Kidney (tissue), 14 donors: ENCODE data around the gene PLEKHG3. TPM values are rescaled to one million over a fixed set of nuclear protein-coding genes. Genes with fewer than 3 reads are reported as not detected.

Experiments used
- DNase-seq, 5 donors: peaks; one replicate each; pipeline ENCODE4 v3.0.0-alpha.2; 2013 to 2020
- FAIRE-seq: peaks from 2 replicates; lab custom pipeline; 2012; peaks lifted over from hg19 to GRCh38; lab: Jason Lieb, UNC
- H3K27ac ChIP-seq, 2 donors: one replicate each; pipeline ENCODE4 v1.7.0; 2013; ENCODE audit warnings: low read depth in 2 of 2, low read length in 2 of 2, inconsistent platforms in 1 of 2
- H3K27me3 ChIP-seq: one replicate; pipeline ENCODE4 v1.7.1; 2013; ENCODE audit warnings: low read length, inconsistent platforms; ENCODE audit not compliant: control insufficient read depth, insufficient read depth
- H3K36me3 ChIP-seq, 3 donors: one replicate each; pipeline versions ENCODE4 v1.7.0 to v1.7.1; 2013; ENCODE audit warnings: low read length in 3 of 3, control low read depth in 1 of 3, inconsistent platforms in 1 of 3; ENCODE audit not compliant: insufficient read depth in 3 of 3, control insufficient read depth in 2 of 3
- H3K4me1 ChIP-seq, 3 donors: one replicate each; pipeline versions ENCODE4 v1.7.0 to v1.7.1; 2013; ENCODE audit warnings: low read length in 3 of 3, inconsistent platforms in 1 of 3, low read depth in 1 of 3; ENCODE audit not compliant: control insufficient read depth in 2 of 3, insufficient read depth in 2 of 3
- H3K4me3 ChIP-seq, 3 donors: one replicate each; pipeline versions ENCODE4 v1.7.0 to v1.8.1; 2013; ENCODE audit warnings: low read length in 3 of 3, control low read depth in 1 of 3, inconsistent platforms in 1 of 3
- H3K9ac ChIP-seq, 3 donors: one replicate each; pipeline versions ENCODE4 v1.7.0 to v1.7.1; 2013; ENCODE audit warnings: low read length in 3 of 3, control low read depth in 1 of 3, inconsistent platforms in 1 of 3
- H3K9me3 ChIP-seq, 3 donors: one replicate each; pipeline versions ENCODE4 v1.7.0 to v1.7.1; 2013; ENCODE audit warnings: low read length in 3 of 3, control low read depth in 1 of 3, inconsistent platforms in 1 of 3; ENCODE audit not compliant: control insufficient read depth in 2 of 3, insufficient read depth in 1 of 3
- intact Hi-C: fragments of 100-400 bp; cut with DNase I; formaldehyde crosslinking; loops from one replicate; pipeline ENCODE4 v1.11.1; 2022
- polyA plus RNA-seq: library from polyadenylated mRNA; stranded (reverse); fragments of 350-450 nt; fragmentation: Illumina TruSeq; extraction: RNeasy Lipid Tissue Mini Kit (QIAGEN cat#74804); gene quantifications from one replicate; pipeline ENCODE4 v1.2.3, GENCODE V29; 2014; ENCODE audit warnings: low read depth, low replicate concordance; ENCODE audit not compliant: insufficient read depth
- total RNA-seq: library from RNA; stranded (reverse); fragmentation: NEBNext Ultra II Directional; extraction: Animal tissue kit (Norgen Biotek cat#: 25700); gene quantifications from one replicate; pipeline ENCODE4 v1.2.1, GENCODE V29; 2021
- TF ChIP-seq, protein P1 (sequence below): IDR thresholded peaks from 3 replicates; pipeline ENCODE4 v1.5.1; 2012; ENCODE audit warnings: mild to moderate bottlenecking, moderate library complexity, borderline replicate concordance; ENCODE audit not compliant: insufficient read depth; ENCODE audit errors: extremely low read depth
- donor health status: control.
- donor health status: control.
- donor health status: control.
- donor health status: control.
- donor health status: control.
- donor health status: DM: yes; HTN: yes; CAD: no.
- donor health status: Normal renal cell carcinoma (clear cell type).

The PLEKHG3 gene
- total and polyA plus RNA-seq, 2 donors from 2014 or later, result 51.9 to 127 TPM

DNA sequence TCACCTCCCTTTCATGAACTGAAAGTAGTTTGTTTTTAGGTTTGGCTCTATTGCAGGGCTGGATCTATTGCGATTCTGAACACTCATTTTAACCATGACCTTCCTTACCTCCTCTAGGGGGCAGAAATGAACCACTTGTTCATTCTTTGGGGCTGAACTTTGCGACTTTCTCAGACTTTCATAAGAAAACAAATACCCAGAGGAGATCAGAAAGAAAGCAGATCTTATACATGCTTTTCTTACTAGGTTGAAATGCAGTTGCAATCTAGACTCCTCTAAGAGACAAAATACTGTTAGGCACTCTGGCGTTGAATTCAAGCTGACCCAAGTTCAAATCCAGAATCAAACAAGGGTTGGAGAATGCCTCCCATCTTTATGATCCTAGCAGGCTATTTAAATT, 32.6 kb upstream of the PLEKHG3 start:
- H3K27ac ChIP-seq, result no peak overlapping the region
- no peak overlapping the region for H3K9ac ChIP-seq
- TF ChIP-seq, protein P1, sequence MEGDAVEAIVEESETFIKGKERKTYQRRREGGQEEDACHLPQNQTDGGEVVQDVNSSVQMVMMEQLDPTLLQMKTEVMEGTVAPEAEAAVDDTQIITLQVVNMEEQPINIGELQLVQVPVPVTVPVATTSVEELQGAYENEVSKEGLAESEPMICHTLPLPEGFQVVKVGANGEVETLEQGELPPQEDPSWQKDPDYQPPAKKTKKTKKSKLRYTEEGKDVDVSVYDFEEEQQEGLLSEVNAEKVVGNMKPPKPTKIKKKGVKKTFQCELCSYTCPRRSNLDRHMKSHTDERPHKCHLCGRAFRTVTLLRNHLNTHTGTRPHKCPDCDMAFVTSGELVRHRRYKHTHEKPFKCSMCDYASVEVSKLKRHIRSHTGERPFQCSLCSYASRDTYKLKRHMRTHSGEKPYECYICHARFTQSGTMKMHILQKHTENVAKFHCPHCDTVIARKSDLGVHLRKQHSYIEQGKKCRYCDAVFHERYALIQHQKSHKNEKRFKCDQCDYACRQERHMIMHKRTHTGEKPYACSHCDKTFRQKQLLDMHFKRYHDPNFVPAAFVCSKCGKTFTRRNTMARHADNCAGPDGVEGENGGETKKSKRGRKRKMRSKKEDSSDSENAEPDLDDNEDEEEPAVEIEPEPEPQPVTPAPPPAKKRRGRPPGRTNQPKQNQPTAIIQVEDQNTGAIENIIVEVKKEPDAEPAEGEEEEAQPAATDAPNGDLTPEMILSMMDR, result peak; percentile 79
- intact Hi-C loops, result loop anchor here (5.0 kb wide), 1 partner anchor 96 kb away; no protein-coding TSS in a partner anchor
- no peak overlapping the region for H3K4me3 ChIP-seq
- no peaks in the 10 kb centered on the region for H3K4me1 ChIP-seq
- peak; percentile 95 for FAIRE-seq
- no peaks in the 10 kb centered on the region for H3K36me3 ChIP-seq
- H3K27me3 ChIP-seq, result no peaks in the 10 kb centered on the region
- peak in 2 of 5 donors; percentile 84 to 94 for DNase-seq
- H3K9me3 ChIP-seq, result no peaks in the 10 kb centered on the region

DNA sequence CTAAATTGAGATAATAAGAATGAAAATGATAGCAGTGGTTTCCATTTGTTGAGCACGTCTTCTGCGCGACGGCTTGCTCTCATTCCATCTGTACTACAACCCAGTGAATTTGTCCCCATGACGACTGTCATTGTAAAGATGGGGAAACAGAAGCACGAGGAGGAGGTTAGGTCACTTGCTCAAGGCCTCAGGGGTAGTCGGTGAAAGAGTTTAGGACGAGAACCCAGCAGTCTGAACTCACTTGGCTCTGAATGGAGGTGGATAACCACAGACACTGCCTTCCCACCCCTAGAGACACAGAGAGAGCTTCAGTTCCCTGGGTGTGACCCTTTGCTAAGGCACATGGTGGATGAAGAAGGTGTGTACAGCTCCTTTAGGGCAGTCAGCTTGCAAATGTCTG, 30.9 kb upstream of the PLEKHG3 start:
- TF ChIP-seq, protein P1, result no peak
- no peak for DNase-seq
- Histone ChIP-seq H3K4me3 (no peak overlapping the region), H3K36me3 (no peaks in the 10 kb centered on the region), H3K27me3 (no peaks in the 10 kb centered on the region), H3K27ac (no peak overlapping the region), H3K9ac (no peak overlapping the region), H3K9me3 (no peaks in the 10 kb centered on the region), H3K4me1 (peaks cover 0 to 2% (median 0%) of the 10 kb centered on the region in 3 donors)
- intact Hi-C loops, result loop anchor here (5.0 kb wide), 1 partner anchor 94 kb away; no protein-coding TSS in a partner anchor
- no peak for FAIRE-seq

DNA sequence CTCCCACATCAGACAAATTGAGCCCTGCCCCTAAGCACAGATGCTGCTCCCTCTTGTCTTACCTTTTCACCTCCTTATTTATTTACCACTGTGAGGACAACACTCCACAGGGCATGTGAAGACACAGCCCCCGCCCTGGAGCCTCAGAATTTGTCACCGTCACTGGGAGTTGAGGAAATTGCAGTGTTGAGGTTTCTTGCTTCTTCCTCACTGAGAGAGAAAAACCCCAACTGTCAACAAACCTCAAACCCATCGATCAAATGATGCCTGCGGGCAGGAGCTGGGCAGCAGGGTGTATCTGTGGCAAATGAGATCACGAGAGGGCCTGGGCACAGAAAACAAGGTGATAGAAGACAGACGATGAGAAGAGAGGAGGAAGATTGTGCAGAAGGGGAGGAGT, 30.5 kb upstream of the PLEKHG3 start:
- Histone ChIP-seq H3K4me3 (no peak overlapping the region), H3K27ac (no peak overlapping the region), H3K36me3 (no peaks in the 10 kb centered on the region), H3K9ac (no peak overlapping the region), H3K27me3 (no peaks in the 10 kb centered on the region), H3K4me1 (peaks cover 0 to 2% (median 0%) of the 10 kb centered on the region in 3 donors), H3K9me3 (no peaks in the 10 kb centered on the region)
- no peak for DNase-seq
- no peak for FAIRE-seq
- TF ChIP-seq, protein P1, result no peak
- intact Hi-C loops, result loop anchor here (5.0 kb wide), 1 partner anchor 94 kb away; no protein-coding TSS in a partner anchor

DNA sequence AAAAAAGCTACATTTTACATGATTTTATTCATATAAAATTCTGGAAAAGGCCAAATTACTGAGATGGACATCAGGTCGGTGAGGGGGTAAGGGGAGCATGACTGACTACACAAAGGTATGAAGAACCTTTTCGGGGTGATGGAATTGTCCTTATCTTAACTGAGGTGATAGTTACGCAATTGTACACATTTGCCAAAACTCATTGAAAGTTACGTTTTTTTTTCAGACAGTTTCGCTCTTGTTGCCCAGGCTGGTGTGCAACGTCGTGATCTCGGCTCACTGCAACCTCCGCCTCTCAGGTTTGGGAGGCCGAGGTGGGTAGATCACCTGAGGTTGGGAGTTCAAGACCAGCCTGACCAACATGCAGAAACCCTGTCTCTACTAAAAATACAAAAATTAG, 29.4 kb upstream of the PLEKHG3 start:
- Histone ChIP-seq H3K4me3 (no peak overlapping the region), H3K27ac (no peak overlapping the region), H3K36me3 (no peaks in the 10 kb centered on the region), H3K27me3 (no peaks in the 10 kb centered on the region), H3K9ac (no peak overlapping the region), H3K9me3 (no peaks in the 10 kb centered on the region), H3K4me1 (peaks cover 0 to 6% (median 2%) of the 10 kb centered on the region in 3 donors)
- DNase-seq, result no peak
- TF ChIP-seq, protein P1, result no peak
- intact Hi-C loops, result loop anchor here (5.0 kb wide), 1 partner anchor 92 kb away; no protein-coding TSS in a partner anchor
- FAIRE-seq, result no peak
